Stimulated activated CD8-positive, alpha-beta memory T cell treated with anti-CD3 and anti-CD28 coated beads, Interleukin-12 subunit alpha, Interleukin-12 subunit beta, amount 100 ng/mL, for 24 hours (primary cell): Measurements from ENCODE around the gene RAB4B.
"Not testable (repeated sequence)": the region's sequence is repeated elsewhere in the genome, so short reads cannot be mapped to it uniquely, and the experiment has no call there.

Experiments
- DNase-seq: peaks from one replicate; pipeline ENCODE4 v3.0.0-alpha.2; 2020; ENCODE audit errors: extremely low read depth

The RAB4B gene

GRCh38 chr19:40780582-40780981 lies 2.5 kb downstream of the RAB4B start:
- no peak for DNase-seq

GRCh38 chr19:40781140-40781539 lies 3.1 kb downstream of the RAB4B start:
- no peak for DNase-seq

DNA sequence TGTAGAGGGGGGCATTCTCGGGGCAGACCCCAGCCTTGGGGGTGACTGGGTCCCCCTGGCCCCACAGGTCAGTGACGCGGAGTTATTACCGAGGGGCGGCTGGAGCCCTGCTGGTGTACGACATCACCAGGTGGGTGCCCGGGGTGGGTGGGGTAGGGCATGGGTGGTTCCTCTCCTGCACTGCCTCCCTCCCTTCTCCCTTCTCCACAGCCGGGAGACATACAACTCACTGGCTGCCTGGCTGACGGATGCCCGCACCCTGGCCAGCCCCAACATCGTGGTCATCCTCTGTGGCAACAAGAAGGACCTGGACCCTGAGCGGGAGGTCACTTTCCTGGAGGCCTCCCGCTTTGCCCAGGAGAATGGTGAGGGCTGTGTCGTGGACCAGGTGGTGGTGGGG lies 5.7 kb downstream of the RAB4B start:
- DNase-seq: no peak

DNA sequence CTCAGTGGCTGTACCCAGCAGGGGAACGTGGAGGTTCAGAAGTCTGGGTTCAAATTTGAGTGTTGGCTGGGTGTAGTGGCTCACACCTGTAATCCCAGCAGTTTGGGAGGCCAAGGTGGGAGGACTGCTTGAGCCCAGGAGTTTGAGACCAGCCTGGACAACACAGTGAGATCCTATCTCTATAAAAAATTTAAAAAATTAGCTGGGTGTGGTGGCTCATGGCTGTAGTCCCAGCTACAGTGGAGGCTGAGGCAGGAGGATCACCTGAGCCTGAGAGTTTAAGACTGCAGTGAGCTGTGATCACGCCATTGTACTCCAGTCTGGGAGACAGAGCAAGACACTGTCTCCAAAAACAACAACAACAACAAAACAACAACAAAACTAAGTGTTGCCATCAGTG lies 6.1 kb downstream of the RAB4B start:
- DNase-seq: not testable (repeated sequence)

DNA sequence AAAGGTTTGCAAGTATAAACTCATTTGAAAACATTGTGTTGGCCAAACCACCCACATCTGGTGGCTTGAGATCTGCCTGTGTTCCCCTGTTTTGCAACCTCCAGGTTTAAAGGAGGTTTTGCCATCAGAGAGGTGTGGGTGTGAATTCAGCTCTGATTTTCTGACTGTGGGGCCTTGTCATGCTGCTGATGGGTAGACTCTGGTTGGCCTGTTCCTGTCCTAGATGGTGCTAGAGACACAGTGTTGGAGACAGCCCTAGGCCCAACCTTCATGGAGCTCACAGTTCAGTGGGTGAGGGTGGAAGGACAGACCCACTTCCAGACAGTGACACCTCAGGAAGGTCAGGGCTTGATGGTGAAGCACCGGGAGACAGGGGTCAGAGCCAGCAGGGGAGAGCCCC lies 7.5 kb downstream of the RAB4B start:
- no peak for DNase-seq

GRCh38 chr19:40786060-40787037 lies 8.3 kb downstream of the RAB4B start:
- DNase-seq: no peak

DNA sequence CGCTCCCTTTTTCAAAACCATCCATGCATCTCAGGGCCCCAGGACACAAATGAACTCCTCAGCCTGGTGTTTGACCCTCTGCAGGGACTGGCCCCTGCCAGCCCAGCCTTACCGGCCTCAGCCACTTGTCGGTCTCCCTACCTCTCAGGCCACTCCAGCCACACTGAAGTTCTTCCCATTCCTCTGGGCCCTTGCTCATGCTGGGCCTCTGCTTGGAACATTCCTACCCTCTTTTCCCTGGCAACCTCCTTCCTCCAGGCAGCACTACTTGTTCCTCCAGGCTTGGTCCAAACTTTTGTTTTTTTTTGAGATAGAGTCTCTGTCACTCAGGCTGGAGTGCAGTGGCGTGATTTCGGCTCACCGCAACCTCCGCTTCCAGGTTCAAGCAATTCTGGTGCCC lies 13.3 kb downstream of the RAB4B start:
- no peak for DNase-seq

DNA sequence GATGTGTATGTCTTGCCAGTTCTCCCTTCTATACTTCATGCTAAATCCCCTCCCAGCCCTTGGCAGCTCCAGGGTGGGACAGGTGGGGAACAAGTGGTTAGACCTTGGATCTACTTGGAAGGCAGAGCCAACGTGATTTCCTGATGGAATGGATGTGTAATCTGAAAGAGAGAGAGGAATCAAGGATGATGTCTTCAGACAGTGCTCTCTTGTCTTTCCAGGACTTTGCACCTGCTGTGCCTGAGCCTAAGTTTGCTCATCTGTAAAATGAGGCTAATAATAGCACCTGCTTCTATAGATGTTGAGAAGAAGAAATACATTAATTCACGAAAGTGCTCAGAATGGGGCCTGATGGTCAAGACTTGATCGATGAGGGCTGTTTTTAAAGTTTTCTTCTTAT lies 13.9 kb downstream of the RAB4B start:
- DNase-seq: no peak

- DNase-seq: no peak
These were observed 19.3 kb downstream of the RAB4B start for GRCh38 chr19:40797166-40797962.

- DNase-seq: no peak
These were observed 20.1 kb downstream of the RAB4B start for GRCh38 chr19:40797963-40798682.

GRCh38 chr19:40798683-40799557 lies 20.9 kb downstream of the RAB4B start, which contains the start of gene EGLN2:
TSS of gene EGLN2 (plus strand) at chr19:40799191. CDS start at chr19:40800573, 1,382 bp downstream.
- DNase-seq: peak; percentile 100

DNA sequence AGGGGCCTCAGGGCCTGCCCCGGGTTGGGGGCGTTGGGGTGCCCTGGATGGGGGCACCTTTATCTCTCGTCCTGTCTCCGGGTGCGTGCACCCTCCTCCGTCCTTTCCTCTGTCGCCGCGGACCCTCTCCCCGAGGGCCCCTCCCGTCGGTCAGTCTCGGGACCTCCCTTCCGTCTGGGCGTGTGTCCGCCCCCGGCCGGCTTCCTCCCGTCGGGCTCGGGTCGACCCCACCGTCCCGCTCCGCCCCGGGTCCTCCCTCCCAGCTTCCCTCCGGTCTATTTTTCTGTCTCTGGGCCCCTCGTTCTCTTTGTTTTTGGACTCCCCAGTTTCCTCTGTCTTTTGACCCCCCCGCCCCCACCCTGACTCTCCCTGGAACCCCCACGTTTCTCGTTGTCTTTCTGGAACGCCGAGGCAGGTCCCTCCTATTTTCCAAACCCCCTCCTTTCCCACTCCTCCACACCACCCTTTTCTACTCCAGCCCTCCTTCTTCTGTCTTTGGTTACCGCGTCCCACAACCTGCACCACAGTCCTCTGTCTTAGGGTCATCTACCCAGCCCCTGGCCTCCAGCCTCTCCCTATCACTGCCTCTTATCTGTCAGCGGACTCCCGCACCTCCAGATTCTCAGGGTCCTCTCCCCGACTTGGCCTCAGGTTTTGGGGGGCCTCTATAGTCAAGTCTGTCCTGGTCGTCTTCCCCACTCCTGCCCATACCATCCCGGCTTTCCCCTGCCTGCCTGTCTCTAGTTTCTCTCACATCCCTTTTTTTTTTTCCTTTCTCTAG lies 21.7 kb downstream of the RAB4B start:
- no peak for DNase-seq

DNA sequence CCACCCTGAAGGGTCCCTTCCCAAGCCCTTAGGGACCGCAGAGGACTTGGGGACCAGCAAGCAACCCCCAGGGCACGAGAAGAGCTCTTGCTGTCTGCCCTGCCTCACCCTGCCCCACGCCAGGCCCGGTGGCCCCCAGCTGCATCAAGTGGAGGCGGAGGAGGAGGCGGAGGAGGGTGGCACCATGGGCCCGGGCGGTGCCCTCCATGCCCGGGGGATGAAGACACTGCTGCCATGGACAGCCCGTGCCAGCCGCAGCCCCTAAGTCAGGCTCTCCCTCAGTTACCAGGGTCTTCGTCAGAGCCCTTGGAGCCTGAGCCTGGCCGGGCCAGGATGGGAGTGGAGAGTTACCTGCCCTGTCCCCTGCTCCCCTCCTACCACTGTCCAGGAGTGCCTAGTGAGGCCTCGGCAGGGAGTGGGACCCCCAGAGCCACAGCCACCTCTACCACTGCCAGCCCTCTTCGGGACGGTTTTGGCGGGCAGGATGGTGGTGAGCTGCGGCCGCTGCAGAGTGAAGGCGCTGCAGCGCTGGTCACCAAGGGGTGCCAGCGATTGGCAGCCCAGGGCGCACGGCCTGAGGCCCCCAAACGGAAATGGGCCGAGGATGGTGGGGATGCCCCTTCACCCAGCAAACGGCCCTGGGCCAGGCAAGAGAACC lies 22.4 kb downstream of the RAB4B start:
- DNase-seq: no peak

- DNase-seq: no peak
These were observed 22.9 kb downstream of the RAB4B start for GRCh38 chr19:40800997-40801377.

DNA sequence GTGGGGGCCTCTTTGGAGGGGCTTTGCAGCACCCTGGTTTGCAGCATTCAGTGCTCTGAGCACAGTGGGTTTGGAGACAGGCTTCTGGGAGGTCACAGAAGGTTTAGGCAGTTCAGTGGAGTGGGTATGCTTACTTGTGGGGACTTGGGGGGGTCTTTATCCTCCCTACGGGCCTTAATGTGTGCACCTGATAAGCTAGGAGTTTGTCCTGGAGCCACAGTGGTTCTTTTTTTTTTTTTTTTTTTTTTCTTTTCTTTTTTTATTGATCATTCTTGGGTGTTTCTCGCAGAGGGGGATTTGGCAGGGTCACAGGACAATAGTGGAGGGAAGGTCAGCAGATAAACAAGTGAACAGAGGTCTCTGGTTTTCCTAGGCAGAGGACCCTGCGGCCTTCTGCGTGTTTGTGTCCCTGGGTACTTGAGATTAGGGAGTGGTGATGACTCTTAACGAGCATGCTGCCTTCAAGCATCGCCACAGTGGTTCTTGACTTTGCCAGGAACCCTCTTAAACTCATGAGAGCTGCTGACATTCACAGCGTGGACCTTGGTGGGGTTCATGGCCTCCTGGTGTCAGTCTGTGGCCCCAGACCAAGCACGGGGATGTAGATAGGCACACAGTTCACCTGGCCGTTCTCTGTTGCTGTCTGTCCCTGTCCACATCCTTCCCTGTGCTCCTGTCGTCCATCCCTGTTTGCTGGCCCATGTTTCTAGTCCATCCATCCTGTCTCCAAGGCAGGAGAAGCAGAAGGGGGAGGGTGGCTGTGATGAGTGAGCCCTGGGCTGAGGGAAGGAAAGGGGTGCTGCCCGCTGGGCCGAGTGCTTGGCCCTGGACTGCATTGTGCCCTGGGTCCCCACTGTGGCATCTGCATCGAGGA lies 23.6 kb downstream of the RAB4B start:
- no peak for DNase-seq

- no peak for DNase-seq
These were observed 24.5 kb downstream of the RAB4B start for GRCh38 chr19:40802300-40803169.

DNA sequence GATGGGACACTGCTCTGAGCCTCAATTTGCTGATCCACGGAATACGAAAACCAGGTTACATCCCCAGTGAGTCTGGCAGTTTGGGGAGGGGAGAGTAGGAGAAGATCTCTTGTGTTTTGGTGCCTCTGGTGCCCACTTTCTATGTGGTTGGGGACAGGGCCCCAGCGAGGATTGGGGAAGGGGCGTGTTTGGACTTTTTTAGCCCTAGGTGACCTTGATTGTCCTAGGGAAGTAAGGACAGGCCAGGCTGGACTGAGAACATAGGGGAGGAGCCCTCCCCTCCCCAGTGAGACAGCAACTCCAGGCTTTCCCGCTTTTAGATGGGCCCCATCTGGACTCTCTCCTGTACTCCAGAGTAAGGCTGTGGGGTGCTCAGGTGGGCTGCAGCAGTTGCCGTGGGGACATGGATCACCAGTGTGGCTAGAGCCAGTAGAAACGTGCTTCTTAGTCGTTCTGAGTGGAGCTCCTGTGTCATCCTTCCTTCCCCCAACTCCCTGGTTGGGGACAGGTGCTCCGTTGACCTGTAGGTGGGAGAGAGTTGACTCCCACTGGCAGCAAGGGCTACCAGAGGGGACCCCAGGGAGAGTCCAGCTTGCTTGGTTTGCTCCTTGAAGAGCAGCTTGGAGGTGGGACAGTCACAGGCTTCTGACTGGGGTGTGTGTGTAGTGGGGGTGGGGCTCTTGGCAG lies 25.3 kb downstream of the RAB4B start:
- no peak for DNase-seq
